22Rv1 (cell line): ENCODE results near the gene CYP19A1.

Experiments
- H3K27ac ChIP-seq: fragments of 450-650 bp; 2 replicates; pipeline ENCODE4 v1.5.1; 2017
- ZFX ChIP-seq: fragments of 450-650 bp; IDR thresholded peaks from 2 replicates; pipeline ENCODE4 v1.6.1; 2017; ENCODE audit warnings: antibody characterized with exemption, borderline replicate concordance
- TF ChIP-seq, protein P1 (sequence below): fragments of 450-650 bp; IDR thresholded peaks from 2 replicates; pipeline ENCODE4 v1.5.1; 2017; ENCODE audit warnings: mild to moderate bottlenecking

The CYP19A1 gene

DNA sequence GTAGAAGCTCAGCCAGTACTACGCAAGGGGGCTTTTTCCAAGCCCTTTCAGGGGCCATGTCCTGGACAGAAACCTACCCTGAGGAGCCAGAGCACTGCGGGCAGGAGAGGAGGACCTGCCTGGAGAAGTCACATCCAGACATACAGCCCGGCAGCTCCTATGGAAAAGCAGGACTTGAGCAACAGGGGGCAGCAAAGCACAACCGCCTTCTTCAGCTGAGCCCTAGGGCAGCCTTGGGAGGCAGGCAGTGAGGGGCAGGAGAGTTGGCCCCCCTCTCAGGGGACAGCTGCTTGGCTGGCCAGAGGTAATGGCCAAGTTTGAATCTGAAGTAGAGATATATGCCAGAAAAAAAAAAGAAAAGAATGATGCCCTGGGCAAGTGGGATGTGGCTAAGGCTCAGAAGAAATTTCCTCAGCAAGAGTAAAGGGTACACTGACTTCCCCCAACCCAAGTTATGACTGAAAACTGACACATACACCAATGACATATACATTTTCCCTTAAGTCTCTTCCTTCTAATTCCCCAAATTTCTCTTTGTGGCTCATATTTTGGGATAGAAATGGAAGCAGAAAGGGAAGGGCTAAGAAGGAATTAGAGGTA, 56.9 kb downstream of the CYP19A1 start:
- no peak for TF ChIP-seq ZFX
- TF ChIP-seq, protein P1, sequence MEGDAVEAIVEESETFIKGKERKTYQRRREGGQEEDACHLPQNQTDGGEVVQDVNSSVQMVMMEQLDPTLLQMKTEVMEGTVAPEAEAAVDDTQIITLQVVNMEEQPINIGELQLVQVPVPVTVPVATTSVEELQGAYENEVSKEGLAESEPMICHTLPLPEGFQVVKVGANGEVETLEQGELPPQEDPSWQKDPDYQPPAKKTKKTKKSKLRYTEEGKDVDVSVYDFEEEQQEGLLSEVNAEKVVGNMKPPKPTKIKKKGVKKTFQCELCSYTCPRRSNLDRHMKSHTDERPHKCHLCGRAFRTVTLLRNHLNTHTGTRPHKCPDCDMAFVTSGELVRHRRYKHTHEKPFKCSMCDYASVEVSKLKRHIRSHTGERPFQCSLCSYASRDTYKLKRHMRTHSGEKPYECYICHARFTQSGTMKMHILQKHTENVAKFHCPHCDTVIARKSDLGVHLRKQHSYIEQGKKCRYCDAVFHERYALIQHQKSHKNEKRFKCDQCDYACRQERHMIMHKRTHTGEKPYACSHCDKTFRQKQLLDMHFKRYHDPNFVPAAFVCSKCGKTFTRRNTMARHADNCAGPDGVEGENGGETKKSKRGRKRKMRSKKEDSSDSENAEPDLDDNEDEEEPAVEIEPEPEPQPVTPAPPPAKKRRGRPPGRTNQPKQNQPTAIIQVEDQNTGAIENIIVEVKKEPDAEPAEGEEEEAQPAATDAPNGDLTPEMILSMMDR: peak; percentile 92
- H3K27ac ChIP-seq: no peak overlapping the region

DNA sequence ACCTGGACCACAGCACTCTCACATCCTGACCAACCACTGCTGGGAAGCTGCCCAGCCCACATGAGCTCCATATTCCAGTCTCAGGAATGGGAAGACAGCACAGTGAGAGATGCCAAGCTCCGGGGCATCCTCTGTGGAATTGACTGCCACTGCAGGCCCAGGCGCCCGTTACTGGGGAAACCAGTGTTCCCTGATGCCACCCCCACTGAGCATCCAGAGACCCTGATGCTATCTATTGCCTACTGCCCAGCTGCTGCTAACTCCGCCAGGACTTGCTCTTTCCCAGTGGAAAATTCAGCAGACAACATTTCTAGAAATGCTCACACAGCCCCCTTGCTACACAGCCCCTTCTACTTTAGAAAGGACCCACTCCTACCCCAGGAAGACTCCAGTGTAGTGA, 57.6 kb downstream of the CYP19A1 start:
- TF ChIP-seq ZFX: no peak
- TF ChIP-seq, protein P1: no peak

DNA sequence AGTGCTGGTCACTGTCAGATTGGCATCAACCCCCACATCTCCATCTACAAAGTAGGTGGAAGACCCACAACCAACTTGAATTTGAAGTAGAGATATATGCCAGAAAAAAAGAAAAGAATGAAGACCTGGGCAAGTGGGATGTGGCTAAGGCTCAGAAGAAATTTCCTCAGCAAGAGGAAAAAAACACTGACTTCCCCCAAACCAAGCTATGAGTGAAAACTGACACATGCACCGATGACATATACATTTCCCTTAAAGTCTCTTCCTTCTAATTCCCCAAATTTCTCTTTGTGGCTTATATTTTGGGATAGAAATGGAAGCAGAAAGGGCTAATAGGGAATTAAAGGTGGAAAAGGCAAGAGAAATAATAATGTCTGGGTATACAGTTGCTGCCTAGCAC, 59.0 kb downstream of the CYP19A1 start:
- no peak overlapping the region for H3K27ac ChIP-seq
- no peak for TF ChIP-seq ZFX
- TF ChIP-seq, protein P1: no peak

More for the DNA sequence above, 57.6 kb downstream of the CYP19A1 start:
- H3K27ac ChIP-seq: no peak overlapping the region

DNA sequence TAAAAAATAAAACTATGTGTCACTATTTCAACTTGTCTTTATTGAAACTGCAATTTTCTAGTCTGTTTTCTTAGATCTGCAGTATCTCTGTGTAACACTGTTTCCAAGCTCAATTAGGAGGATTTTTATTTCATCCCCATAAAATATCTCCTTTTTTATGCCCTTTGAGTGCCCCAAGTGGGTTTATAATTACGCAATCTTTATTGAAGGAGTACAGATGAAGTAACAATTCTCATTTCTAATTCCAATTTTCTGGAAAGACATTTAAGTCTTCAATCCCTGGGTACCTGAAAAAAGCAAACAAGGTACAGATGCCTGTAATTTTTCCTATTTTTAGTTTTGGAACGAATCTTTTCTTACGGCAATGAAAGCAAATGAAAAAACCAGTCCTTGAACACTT, 61.3 kb downstream of the CYP19A1 start:
- H3K27ac ChIP-seq: no peak overlapping the region
- TF ChIP-seq ZFX: no peak

DNA sequence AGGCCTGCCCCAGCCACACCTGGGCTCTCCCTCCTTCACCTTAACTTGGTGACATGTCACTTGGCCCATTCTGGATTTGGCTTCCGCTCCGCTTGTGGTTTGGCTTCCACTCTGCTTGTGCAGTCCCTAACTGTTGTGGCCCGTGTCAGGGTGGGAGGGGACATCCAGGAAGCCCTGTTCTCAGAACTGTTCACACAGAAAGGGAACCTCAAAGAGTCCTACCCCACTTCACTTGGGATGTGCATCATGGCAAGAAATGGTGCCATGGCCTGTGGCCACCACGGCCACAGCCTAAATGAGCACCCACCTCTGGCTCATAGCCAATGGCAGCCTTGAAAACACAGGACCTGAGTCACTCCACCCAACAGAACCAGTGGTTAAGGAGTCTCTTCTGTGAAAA, 63.4 kb downstream of the CYP19A1 start:
- TF ChIP-seq ZFX: no peak
- TF ChIP-seq, protein P1: no peak
- H3K27ac ChIP-seq: no peak overlapping the region

DNA sequence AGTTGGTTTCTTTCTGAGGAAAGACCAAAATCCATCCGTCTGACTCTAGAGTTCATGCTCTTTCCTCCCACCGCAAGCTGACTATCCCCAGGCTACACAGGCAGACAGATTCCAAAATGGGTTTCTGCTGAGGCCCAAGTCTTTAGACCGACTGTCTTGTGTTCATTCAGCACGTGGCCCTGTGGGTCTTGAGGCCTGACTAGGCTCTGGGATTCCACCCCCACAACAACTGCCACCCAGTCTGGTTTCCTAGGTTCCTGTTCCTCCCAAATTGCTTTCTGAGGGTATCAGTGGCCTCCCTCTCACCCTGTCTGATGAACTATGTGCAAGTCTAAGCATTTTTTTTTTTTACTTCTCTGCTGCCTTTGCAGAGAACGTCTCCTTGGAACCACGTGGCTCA, 67.7 kb downstream of the CYP19A1 start:
- H3K27ac ChIP-seq: no peak overlapping the region
- TF ChIP-seq, protein P1: no peak
- no peak for TF ChIP-seq ZFX

DNA sequence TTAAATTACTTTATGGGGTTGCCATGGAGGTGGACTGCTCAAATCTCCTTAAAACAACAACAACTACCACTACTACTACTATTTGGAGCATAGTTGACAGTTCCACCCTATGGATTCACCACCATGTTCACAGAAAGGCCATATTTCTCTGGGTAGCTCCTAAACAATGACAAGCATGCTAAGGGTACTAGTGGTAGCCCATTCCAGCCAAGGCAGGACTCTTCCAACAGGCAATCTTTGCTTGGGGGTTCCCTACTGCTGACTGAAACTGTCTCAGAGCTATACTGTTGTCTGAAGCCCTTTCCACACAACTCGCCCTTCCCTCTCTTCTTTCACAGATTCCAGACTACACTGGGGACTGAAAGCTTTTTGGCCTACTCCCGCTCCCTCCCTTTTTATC, 68.9 kb downstream of the CYP19A1 start:
- no peak overlapping the region for H3K27ac ChIP-seq
- TF ChIP-seq, protein P1: no peak
- no peak for TF ChIP-seq ZFX

DNA sequence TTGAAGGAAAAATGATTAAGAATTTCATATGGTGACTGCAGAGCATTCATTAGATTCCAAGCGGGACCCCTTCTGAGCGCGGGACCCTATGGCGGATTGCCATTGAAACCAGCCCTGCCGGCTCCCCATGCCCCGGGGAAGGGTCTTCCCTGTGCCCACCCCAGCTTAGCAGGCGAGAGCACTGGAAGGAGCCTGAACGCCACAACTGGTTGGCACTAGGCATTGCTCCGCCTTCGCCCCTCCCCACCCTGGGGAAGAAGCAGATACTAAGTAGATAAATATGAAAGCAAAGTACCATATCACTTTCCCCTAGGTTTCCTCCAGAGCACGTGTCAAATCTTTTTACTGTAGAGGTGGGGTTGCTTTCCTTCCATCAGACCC, 70.7 kb downstream of the CYP19A1 start:
- TF ChIP-seq, protein P1: no peak
- TF ChIP-seq ZFX: no peak

More for the DNA sequence above, 70.7 kb downstream of the CYP19A1 start:
- H3K27ac ChIP-seq: no peak overlapping the region
